GM18873 (cell line): ENCODE measurements around the gene GPD2.

Source experiments
- ATAC-seq: cut with Tn5 transposase; IDR thresholded peaks from one replicate; pipeline ENCODE4 v1.9.1; 2021; ENCODE audit warnings: mild to moderate bottlenecking, moderate library complexity, moderate number of reproducible peaks; ENCODE audit not compliant: unreplicated experiment, low FRiP score

The GPD2 gene

GRCh38 chr2:156635646-156636045 is 199.5 kb downstream of the GPD2 start:
- ATAC-seq, result no peak
